SIG-M5 (cell line): ENCODE data around the gene SIRPB1.
"Not testable (repeated sequence)": the region's sequence is repeated elsewhere in the genome, so short reads cannot be mapped to it uniquely, and the experiment has no call there.

Source experiments
- DNase-seq: peaks from one replicate; lab custom pipeline; 2025; lab: John Stamatoyannopoulos, UW

Gene SIRPB1

GRCh38 chr20:1636621-1637020 lies 16.8 kb upstream of the SIRPB1 start:
- DNase-seq = no peak

GRCh38 chr20:1635291-1635979 lies 15.6 kb upstream of the SIRPB1 start:
- no peak for DNase-seq

GRCh38 chr20:1633535-1633934 lies 13.7 kb upstream of the SIRPB1 start:
- DNase-seq = no peak

- DNase-seq = no peak
Observed at GRCh38 chr20:1632178-1632577, 12.4 kb upstream of the SIRPB1 start.

GRCh38 chr20:1631309-1632151 lies 11.7 kb upstream of the SIRPB1 start:
- DNase-seq = no peak

- no peak for DNase-seq
Observed at GRCh38 chr20:1630186-1630585, 10.4 kb upstream of the SIRPB1 start.

GRCh38 chr20:1629321-1629720 lies 9.5 kb upstream of the SIRPB1 start:
- DNase-seq = no peak

GRCh38 chr20:1628621-1629020 lies 8.8 kb upstream of the SIRPB1 start:
- DNase-seq = no peak

- DNase-seq = no peak
Observed at GRCh38 chr20:1627200-1627550, 7.4 kb upstream of the SIRPB1 start.

GRCh38 chr20:1626528-1627199 lies 6.9 kb upstream of the SIRPB1 start:
- no peak for DNase-seq

GRCh38 chr20:1625083-1625690 lies 5.4 kb upstream of the SIRPB1 start:
- no peak for DNase-seq

GRCh38 chr20:1623501-1624205 lies 3.8 kb upstream of the SIRPB1 start:
- peak; percentile 48 for DNase-seq

- no peak for DNase-seq
Observed at GRCh38 chr20:1622450-1622849, 2.6 kb upstream of the SIRPB1 start.

GRCh38 chr20:1621316-1621715 lies 1.5 kb upstream of the SIRPB1 start:
- DNase-seq = no peak

- no peak for DNase-seq
Observed at GRCh38 chr20:1618954-1619540, 762 bp downstream of the SIRPB1 start.

- DNase-seq = no peak
Observed at GRCh38 chr20:1618479-1618878, 1.3 kb downstream of the SIRPB1 start.

- no peak for DNase-seq
Observed at GRCh38 chr20:1616858-1617434, 2.9 kb downstream of the SIRPB1 start.

- DNase-seq = not testable (repeated sequence)
Observed at GRCh38 chr20:1610404-1610803, 9.4 kb downstream of the SIRPB1 start.

- DNase-seq = not testable (repeated sequence)
Observed at GRCh38 chr20:1608678-1609347, 11.0 kb downstream of the SIRPB1 start.

GRCh38 chr20:1600736-1601135 lies 19.1 kb downstream of the SIRPB1 start:
- DNase-seq = no peak

GRCh38 chr20:1595333-1595732 lies 24.5 kb downstream of the SIRPB1 start:
- no peak for DNase-seq
